Myometrial cell (primary cell): Measurements from ENCODE around the gene CRISP3. TPM values are rescaled to one million over a fixed set of nuclear protein-coding genes. Genes with fewer than 3 reads are reported as not detected.

ENCODE experiments used
- total RNA-seq: library from RNA; depleted of rRNA; stranded (reverse); fragments of >200 nt; gene quantifications from 2 replicates; pipeline ENCODE4 v1.2.3, GENCODE V29; 2015

Gene CRISP3
- not detected in 2 replicates for total RNA-seq

GRCh38 chr6:49744259-49744658, at the start of gene CRISP3:
CRISP3 (minus strand) TSS chr6:49744388; CDS start chr6:49744367, 21 bp downstream.

GRCh38 chr6:49787176-49787575, 43.0 kb upstream of the CRISP3 start, which contains the start of gene PGK2:
PGK2 (minus strand) TSS chr6:49787285; CDS start chr6:49787187, 98 bp downstream.

GRCh38 chr6:49713346-49713745, 30.8 kb downstream of the CRISP3 start, which contains the start of gene CRISP2:
CRISP2 (minus strand) TSS chr6:49713543; CDS start chr6:49709196, 4,347 bp downstream.

Other genes starting within 250 kb of the CRISP3 start
- gene GLYATL3, start 244.5 kb downstream of the CRISP3 start, total RNA-seq: not detected in 2 replicates
- 7.5 and 7.6 TPM in 2 replicates for gene C6orf141, start 193.7 kb downstream of the CRISP3 start, total RNA-seq
- gene RHAG, start 107.5 kb downstream of the CRISP3 start, total RNA-seq: not detected in 2 replicates
- not detected in 2 replicates for gene CRISP2, start 30.8 kb downstream of the CRISP3 start, total RNA-seq
- not detected in 2 replicates for gene PGK2, start 42.9 kb upstream of the CRISP3 start, total RNA-seq
- gene CRISP1, start 122.1 kb upstream of the CRISP3 start, total RNA-seq: not detected in 2 replicates
- gene DEFB114, start 219.8 kb upstream of the CRISP3 start, total RNA-seq: not detected in 2 replicates
- gene DEFB113, start 225.2 kb upstream of the CRISP3 start, total RNA-seq: not detected in 2 replicates